ENCODE results near the gene ILK.

Gene ILK

DNA sequence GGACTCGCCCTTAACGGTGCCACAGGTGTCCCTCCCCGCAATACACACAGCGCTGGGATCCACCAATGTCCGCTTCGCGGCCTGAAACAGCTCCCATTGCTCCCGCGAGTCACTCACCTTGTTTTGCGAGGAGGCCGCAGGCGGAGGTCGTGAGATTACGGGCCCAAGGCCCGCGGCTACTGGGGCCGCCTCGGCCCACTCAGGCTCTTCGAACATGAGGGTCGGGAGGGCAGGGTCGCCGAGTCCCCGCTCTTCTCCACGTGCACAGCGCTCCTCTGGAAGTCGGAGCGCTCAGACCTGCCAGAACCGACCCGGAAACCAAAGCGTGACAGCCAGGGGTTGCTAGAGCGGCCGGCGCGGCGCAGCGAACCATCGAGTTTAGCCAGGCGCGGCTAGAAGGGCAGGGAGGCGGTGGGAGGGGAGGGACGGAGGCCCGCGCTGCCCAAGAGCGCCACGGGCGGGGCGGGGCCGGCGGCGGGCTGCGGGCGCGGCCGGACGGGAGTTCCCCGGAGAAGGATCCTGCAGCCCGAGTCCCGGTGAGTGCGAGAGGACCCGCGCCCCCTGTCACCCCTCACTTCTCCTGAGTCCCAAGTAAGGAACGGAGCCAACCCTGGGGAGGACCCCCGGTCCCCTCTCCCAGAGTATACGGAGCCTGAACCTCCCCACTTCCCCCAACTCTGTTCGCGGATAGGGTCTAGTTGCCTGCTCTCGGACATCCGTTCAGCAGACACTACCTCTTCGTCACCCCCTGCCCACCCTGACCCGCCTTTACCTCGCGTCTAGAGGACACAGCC is at the start of gene ILK, which contains the start of gene RRP8:
Gene ILK, plus strand, starts transcription at position 488 of the 794 bp plus-strand sequence. CDS start 498 bp downstream, outside the sequence.
Gene RRP8, minus strand, starts transcription at position 330 of the 794 bp plus-strand sequence. Its CDS starts 114 bp downstream, at position 216.
- DNase-seq = peak; percentile 77

DNA sequence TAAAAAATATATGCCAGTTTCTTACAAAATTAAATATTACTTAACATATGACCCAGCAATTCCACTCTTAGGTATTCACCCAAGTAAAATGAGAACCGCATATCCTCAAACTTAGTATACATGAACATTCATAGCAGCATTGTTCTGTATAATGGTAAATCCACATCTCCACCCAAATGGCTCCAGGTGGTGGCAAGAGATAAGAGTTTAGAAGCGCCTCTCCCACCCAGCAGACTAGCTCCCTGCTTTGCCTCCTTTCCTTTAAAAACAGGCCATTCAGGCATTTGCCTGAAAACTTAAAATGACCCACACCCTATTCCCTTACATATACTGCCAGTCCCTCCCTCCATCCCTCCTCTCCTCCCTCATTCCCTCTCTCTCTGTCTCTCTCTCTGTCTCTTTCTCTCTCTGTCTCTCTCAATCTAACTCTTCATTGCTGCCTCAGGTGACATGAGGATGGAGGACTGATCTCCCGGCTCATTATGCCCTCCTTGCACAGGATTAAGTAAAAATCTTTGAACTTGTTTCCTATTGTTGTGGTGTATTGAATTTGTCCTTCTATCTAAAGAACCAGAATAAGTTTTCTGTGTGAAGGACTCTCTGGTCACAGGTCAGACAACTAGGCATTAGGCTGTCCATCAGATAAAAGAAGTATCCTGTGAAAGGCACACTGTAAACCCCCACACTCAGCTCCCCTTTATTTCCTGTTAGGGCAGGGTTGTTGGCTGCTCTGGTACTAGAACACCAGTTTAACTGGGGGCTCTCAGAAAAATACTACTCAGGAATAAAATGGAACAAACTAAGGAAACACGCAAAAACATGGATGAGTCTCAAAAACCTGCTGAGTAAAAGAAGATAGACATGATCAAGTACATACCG is 48.5 kb upstream of the ILK start:
- DNase-seq = no peak

DNA sequence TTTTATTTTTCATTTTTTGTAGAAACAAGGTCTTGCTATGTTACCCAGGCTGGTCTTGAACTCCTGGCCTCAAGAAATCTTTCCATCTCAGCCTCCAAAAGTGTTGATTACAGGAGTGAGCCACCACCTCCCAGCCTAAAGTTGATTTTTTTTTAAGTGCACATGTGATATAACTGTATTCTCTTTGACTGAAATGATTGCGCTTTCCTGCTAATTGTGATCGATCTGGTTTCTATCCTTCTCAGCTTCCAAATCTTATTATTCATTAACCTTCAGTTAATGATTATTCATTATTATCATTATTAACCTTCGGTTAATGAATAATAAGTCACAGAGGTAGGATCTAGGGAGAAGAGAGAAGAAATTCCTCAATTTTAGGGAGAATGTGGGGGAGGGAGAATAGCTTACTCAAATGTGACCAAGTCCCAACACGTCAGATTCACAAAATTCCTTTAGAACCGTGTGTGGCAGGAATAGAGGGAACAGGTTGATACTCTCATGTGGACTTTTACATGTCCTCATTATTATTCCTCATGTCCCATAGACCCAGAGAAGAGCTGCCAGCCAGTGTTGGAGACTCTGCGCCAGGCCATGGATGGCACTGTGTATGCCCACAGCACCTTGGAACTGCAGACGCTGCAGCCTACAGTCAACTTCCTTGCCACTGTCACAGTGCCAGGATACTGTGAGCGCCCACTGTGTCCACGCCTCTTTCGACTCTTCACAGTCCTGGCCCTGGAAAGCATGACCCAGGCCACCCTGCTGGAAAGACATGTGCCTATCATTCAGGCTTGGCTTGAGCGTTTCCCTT is 47.2 kb upstream of the ILK start:
- DNase-seq = no peak

- no peak for DNase-seq
Observed at GRCh38 chr11:6557063-6557462, 46.5 kb upstream of the ILK start.

GRCh38 chr11:6557761-6558674 is 45.6 kb upstream of the ILK start:
- DNase-seq = no peak

DNA sequence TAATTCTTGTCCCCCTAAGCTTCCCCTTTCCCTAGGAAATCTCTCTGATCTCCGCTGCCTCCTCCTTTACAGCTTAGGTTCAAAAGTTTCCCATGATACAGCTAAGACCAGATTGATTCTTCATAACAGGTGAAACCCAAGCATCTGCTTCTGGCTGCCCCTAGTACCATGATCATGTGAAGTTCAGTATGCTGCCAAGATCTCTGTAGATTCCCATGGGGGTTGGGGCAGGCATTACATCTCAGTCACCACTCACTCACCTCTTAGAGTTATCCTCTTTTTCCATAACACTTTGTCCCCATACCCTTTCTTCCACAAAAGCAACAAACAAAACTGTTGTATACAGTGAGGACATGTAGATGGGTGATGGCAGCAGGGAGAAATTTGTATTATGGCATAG is 44.2 kb upstream of the ILK start:
- DNase-seq = no peak

- DNase-seq = no peak
Observed at GRCh38 chr11:6561288-6561687, 42.3 kb upstream of the ILK start.

DNA sequence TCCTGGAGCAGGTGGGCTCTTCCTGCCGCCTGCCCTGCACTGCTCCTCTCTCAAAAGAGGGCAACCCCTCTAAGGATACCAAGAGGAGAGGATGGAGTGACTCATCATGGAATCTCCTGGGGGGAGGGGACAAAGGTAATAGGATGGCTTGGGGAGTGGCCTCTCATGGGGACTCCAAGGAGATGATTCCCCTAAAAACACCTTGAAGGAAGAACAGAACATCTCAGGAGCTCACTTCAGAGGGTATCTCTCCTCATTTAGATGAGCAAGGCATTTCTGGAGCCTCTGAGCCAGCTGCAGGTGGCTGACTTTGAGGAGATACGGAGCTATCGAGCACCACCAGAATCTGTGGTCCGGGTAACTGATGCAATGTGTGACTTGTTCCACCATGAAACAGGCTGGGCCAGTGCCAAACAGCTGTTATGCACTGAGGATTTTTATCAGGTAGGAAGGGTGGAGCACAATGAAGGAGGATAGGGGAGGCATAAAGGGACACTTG is 40.4 kb upstream of the ILK start:
- no peak for DNase-seq

DNA sequence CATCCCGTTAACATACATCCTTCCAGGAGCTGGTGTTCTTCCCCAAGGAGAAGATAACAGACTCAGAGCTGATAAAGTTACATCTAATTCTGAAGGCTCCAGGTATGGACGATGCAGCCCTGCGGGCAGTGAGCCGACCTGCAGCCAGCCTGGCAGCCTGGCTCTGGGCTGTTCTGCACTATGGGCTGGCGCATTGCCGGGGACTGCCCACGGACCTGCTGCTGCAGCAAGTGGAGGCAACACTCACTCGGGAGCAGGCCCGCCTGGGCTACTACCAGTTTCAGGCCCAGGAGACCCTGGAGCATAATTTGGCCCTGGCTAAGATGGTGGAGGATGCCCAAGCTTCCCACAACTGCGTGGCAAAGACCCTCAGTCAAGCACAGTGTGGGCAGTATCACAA is 39.9 kb upstream of the ILK start:
- no peak for DNase-seq

DNA sequence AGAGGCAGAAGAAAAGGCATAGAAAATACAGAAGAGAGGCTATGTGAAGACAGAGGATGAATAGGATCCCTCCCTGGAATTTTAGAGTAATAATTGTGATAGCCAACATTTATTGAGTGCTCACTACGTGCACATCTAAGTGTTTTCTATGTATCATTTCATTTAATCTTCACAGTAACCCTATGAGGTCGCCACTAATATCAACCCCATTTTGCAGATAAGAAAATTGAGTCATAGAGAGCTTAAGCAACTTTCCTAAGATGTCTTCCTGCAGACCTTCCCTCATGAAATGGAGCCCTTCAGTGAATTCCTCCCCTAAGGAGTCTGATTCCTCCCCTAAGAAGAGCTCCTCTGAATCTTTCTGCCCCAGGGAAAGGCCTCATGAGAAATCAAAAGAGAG is 38.2 kb upstream of the ILK start:
- DNase-seq = no peak

GRCh38 chr11:6565988-6566703 is 37.4 kb upstream of the ILK start:
- no peak for DNase-seq

GRCh38 chr11:6566704-6567370 is 36.7 kb upstream of the ILK start:
- no peak for DNase-seq

GRCh38 chr11:6567371-6567745 is 36.2 kb upstream of the ILK start:
- DNase-seq = no peak

- no peak for DNase-seq
Observed at GRCh38 chr11:6568191-6568918, 35.2 kb upstream of the ILK start.

- DNase-seq = no peak
Observed at GRCh38 chr11:6569706-6570105, 33.9 kb upstream of the ILK start.

DNA sequence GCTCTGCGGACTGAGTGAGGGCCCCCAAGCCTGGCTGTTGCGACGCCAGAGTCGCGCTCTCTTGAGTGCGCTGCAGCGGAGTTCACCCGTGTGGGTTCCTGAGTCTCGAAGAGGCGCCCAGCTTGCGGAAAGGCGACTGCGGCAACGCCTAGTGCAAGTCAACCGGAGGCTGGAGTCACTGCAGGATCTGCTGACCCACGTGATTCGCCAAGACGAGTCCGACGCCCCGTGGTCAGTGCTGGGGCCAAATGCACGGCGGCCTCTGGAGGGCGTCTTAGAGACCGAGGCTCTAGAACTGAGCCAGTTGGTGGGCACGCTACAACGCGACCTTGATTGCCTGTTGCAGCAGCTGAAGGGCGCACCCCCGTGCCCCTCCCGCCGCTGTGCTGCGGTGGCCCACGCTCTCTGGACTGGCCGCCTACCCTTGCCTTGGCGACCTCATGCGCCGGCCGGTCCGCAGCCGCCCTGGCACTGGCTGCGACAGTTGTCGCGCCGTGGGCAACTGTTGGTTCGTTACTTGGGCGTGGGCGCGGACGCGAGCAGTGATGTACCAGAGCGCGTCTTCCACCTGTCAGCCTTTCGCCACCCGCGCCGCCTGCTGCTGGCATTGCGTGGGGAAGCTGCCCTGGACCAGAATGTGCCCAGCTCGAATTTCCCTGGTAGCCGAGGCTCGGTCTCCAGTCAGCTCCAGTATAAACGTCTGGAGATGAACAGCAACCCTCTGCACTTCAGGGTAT is 32.7 kb upstream of the ILK start:
- no peak for DNase-seq

- DNase-seq = no peak
Observed at GRCh38 chr11:6571434-6572008, 32.1 kb upstream of the ILK start.

- no peak for DNase-seq
Observed at GRCh38 chr11:6572215-6572614, 31.4 kb upstream of the ILK start.

Measured in NCI-H2107 (cell line).